Activated CD4-positive, alpha-beta T cell treated with anti-CD3 and anti-CD28 coated beads, Interleukin-2, amount 10 ng/mL, durations not matched to agents 7 days and 5 days (primary cell): Measurements from ENCODE around the gene CEMIP. TPM values are rescaled to one million over a fixed set of nuclear protein-coding genes. Genes with fewer than 3 reads are reported as not detected.

Experiments used
- CTCF ChIA-PET: fragments of 350-600 bp; sonication (Branson Sonifier 250); formaldehyde crosslinking; loops from one replicate; lab custom pipeline; 2021; ENCODE audit warnings: antibody characterized with exemption; lab: Charles Lee
- POLR2A ChIA-PET: fragments of 350-600 bp; sonication (Branson Sonifier 250); formaldehyde crosslinking; loops from one replicate; lab custom pipeline; 2021; ENCODE audit warnings: antibody characterized with exemption; lab: Charles Lee
- DNase-seq: peaks from one replicate; pipeline ENCODE4 v3.0.0-alpha.2; 2020
- H3K27ac Mint-ChIP-seq: one replicate; pipeline ENCODE4 v1.8.0; 2021; ENCODE audit warnings: mild to moderate bottlenecking, moderate library complexity, mixed read lengths
- H3K27me3 Mint-ChIP-seq: one replicate; pipeline ENCODE4 v1.8.0; 2021; ENCODE audit warnings: mixed read lengths
- H3K36me3 Mint-ChIP-seq: one replicate; pipeline ENCODE4 v1.8.0; 2021; ENCODE audit warnings: low read depth, mixed read lengths
- H3K4me1 Mint-ChIP-seq: one replicate; pipeline ENCODE4 v1.8.0; 2021; ENCODE audit warnings: mixed read lengths
- H3K4me3 Mint-ChIP-seq: one replicate; pipeline ENCODE4 v1.8.0; 2021; ENCODE audit warnings: mild to moderate bottlenecking, moderate library complexity, mixed read lengths
- H3K9me3 Mint-ChIP-seq: one replicate; pipeline ENCODE4 v1.8.0; 2021; ENCODE audit warnings: mixed read lengths
- total RNA-seq, 2 experiments: library from RNA; stranded (reverse); gene quantifications; one replicate each; pipeline ENCODE4 v1.2.3, GENCODE V29; 2021

The CEMIP gene
- total RNA-seq, 2 experiments from 2014 or later = not detected

- Mint-ChIP-seq H3K27ac (no peak overlapping the region), H3K4me1 (no peaks in the 10 kb centered on the region), H3K9me3 (no peaks in the 10 kb centered on the region), H3K27me3 (no peaks in the 10 kb centered on the region), H3K4me3 (no peak overlapping the region), H3K36me3 (peaks cover 3% of the 10 kb centered on the region)
- no peak for DNase-seq
- ChIA-PET POLR2A (no interaction called here), CTCF (interaction anchor here (0.6 to 1.3 kb wide), 2 partner anchors 10 to 47 kb away, joined by 3 read pairs; no protein-coding TSS in a partner anchor)
These were observed 34.8 kb upstream of the CEMIP start for GRCh38 chr15:80744415-80744814.

- Mint-ChIP-seq H3K9me3 (no peaks in the 10 kb centered on the region), H3K36me3 (peaks cover 3% of the 10 kb centered on the region), H3K27me3 (no peaks in the 10 kb centered on the region), H3K4me1 (no peaks in the 10 kb centered on the region), H3K4me3 (no peak overlapping the region), H3K27ac (no peak overlapping the region)
- POLR2A ChIA-PET = no interaction called here
- no peak for DNase-seq
- CTCF ChIA-PET = interaction anchor here (0.6 to 1.3 kb wide), 2 partner anchors 11 to 48 kb away, joined by 3 read pairs; no protein-coding TSS in a partner anchor
These were observed 34.3 kb upstream of the CEMIP start for GRCh38 chr15:80744826-80745225.

GRCh38 chr15:80745888-80746287 is 33.3 kb upstream of the CEMIP start:
- H3K36me3 Mint-ChIP-seq = peaks cover 3% of the 10 kb centered on the region
- H3K9me3 Mint-ChIP-seq = no peaks in the 10 kb centered on the region
- DNase-seq = no peak
- no peaks in the 10 kb centered on the region for H3K4me1 Mint-ChIP-seq
- CTCF ChIA-PET = no interaction called here
- H3K27me3 Mint-ChIP-seq = no peaks in the 10 kb centered on the region
- H3K27ac Mint-ChIP-seq = no peak overlapping the region
- POLR2A ChIA-PET = no interaction called here
- H3K4me3 Mint-ChIP-seq = no peak overlapping the region

GRCh38 chr15:80747317-80748053 is 31.7 kb upstream of the CEMIP start:
- POLR2A ChIA-PET = no interaction called here
- Mint-ChIP-seq H3K4me3 (no peak overlapping the region), H3K4me1 (no peaks in the 10 kb centered on the region), H3K27ac (no peak overlapping the region), H3K9me3 (no peaks in the 10 kb centered on the region), H3K36me3 (peaks cover 3% of the 10 kb centered on the region), H3K27me3 (no peaks in the 10 kb centered on the region)
- DNase-seq = no peak
- CTCF ChIA-PET = no interaction called here

- Mint-ChIP-seq H3K36me3 (peaks cover 3% of the 10 kb centered on the region), H3K27ac (no peak overlapping the region), H3K4me3 (no peak overlapping the region), H3K27me3 (no peaks in the 10 kb centered on the region), H3K9me3 (no peaks in the 10 kb centered on the region), H3K4me1 (no peaks in the 10 kb centered on the region)
- DNase-seq = no peak
- ChIA-PET POLR2A (no interaction called here), CTCF (no interaction called here)
These were observed 29.6 kb upstream of the CEMIP start for GRCh38 chr15:80749589-80749988.

GRCh38 chr15:80750575-80750974 is 28.6 kb upstream of the CEMIP start:
- ChIA-PET POLR2A (no interaction called here), CTCF (no interaction called here)
- H3K27ac Mint-ChIP-seq = no peak overlapping the region
- H3K4me3 Mint-ChIP-seq = no peak overlapping the region
- no peak for DNase-seq
- H3K27me3 Mint-ChIP-seq = no peaks in the 10 kb centered on the region
- no peaks in the 10 kb centered on the region for H3K9me3 Mint-ChIP-seq
- peaks cover 3% of the 10 kb centered on the region for H3K4me1 Mint-ChIP-seq
- peaks cover 3% of the 10 kb centered on the region for H3K36me3 Mint-ChIP-seq

GRCh38 chr15:80752204-80752603 is 27.0 kb upstream of the CEMIP start:
- ChIA-PET POLR2A (no interaction called here), CTCF (no interaction called here)
- Mint-ChIP-seq H3K4me1 (peaks cover 7% of the 10 kb centered on the region), H3K4me3 (no peak overlapping the region), H3K27ac (no peak overlapping the region), H3K36me3 (no peaks in the 10 kb centered on the region), H3K9me3 (no peaks in the 10 kb centered on the region), H3K27me3 (no peaks in the 10 kb centered on the region)
- no peak for DNase-seq

GRCh38 chr15:80753161-80753560 is 26.0 kb upstream of the CEMIP start:
- no peaks in the 10 kb centered on the region for H3K36me3 Mint-ChIP-seq
- no peak overlapping the region for H3K27ac Mint-ChIP-seq
- H3K4me1 Mint-ChIP-seq = peaks cover 7% of the 10 kb centered on the region
- peaks cover 1% of the 10 kb centered on the region for H3K27me3 Mint-ChIP-seq
- POLR2A ChIA-PET = no interaction called here
- no peaks in the 10 kb centered on the region for H3K9me3 Mint-ChIP-seq
- no peak for DNase-seq
- no peak overlapping the region for H3K4me3 Mint-ChIP-seq
- CTCF ChIA-PET = no interaction called here

- no peak overlapping the region for H3K27ac Mint-ChIP-seq
- CTCF ChIA-PET = no interaction called here
- H3K4me3 Mint-ChIP-seq = no peak overlapping the region
- no peak for DNase-seq
- no peaks in the 10 kb centered on the region for H3K36me3 Mint-ChIP-seq
- peaks cover 7% of the 10 kb centered on the region for H3K4me1 Mint-ChIP-seq
- no peaks in the 10 kb centered on the region for H3K9me3 Mint-ChIP-seq
- peaks cover 3% of the 10 kb centered on the region for H3K27me3 Mint-ChIP-seq
- POLR2A ChIA-PET = no interaction called here
These were observed 25.2 kb upstream of the CEMIP start for GRCh38 chr15:80754014-80754413.

GRCh38 chr15:80755885-80756284 is 23.3 kb upstream of the CEMIP start:
- no peak for DNase-seq
- ChIA-PET POLR2A (no interaction called here), CTCF (interaction anchor here (1.5 kb wide), 1 partner anchor 23 kb away, joined by 3 read pairs; no protein-coding TSS in a partner anchor)
- Mint-ChIP-seq H3K9me3 (no peaks in the 10 kb centered on the region), H3K4me3 (no peak overlapping the region), H3K36me3 (no peaks in the 10 kb centered on the region), H3K27ac (no peak overlapping the region), H3K4me1 (peaks cover 7% of the 10 kb centered on the region), H3K27me3 (peaks cover 3% of the 10 kb centered on the region)

- POLR2A ChIA-PET = no interaction called here
- no peaks in the 10 kb centered on the region for H3K9me3 Mint-ChIP-seq
- CTCF ChIA-PET = no interaction called here
- no peak overlapping the region for H3K4me3 Mint-ChIP-seq
- peaks cover 7% of the 10 kb centered on the region for H3K4me1 Mint-ChIP-seq
- DNase-seq = no peak
- no peak overlapping the region for H3K27ac Mint-ChIP-seq
- H3K27me3 Mint-ChIP-seq = peaks cover 3% of the 10 kb centered on the region
- H3K36me3 Mint-ChIP-seq = no peaks in the 10 kb centered on the region
These were observed 20.9 kb upstream of the CEMIP start for GRCh38 chr15:80758130-80758745.

GRCh38 chr15:80760960-80761359 is 18.2 kb upstream of the CEMIP start:
- H3K4me3 Mint-ChIP-seq = no peak overlapping the region
- no peaks in the 10 kb centered on the region for H3K36me3 Mint-ChIP-seq
- peaks cover under 1% of the 10 kb centered on the region for H3K4me1 Mint-ChIP-seq
- CTCF ChIA-PET = interaction anchor here (0.6 to 0.7 kb wide), 2 partner anchors 149 to 169 kb away, joined by 3 to 4 read pairs; no protein-coding TSS in a partner anchor
- no peak overlapping the region for H3K27ac Mint-ChIP-seq
- peaks cover 3% of the 10 kb centered on the region for H3K27me3 Mint-ChIP-seq
- DNase-seq = no peak
- H3K9me3 Mint-ChIP-seq = no peaks in the 10 kb centered on the region
- POLR2A ChIA-PET = no interaction called here

- H3K9me3 Mint-ChIP-seq = no peaks in the 10 kb centered on the region
- no peaks in the 10 kb centered on the region for H3K36me3 Mint-ChIP-seq
- H3K27me3 Mint-ChIP-seq = peaks cover 3% of the 10 kb centered on the region
- no peak overlapping the region for H3K4me3 Mint-ChIP-seq
- DNase-seq = no peak
- ChIA-PET CTCF (no interaction called here), POLR2A (no interaction called here)
- no peaks in the 10 kb centered on the region for H3K4me1 Mint-ChIP-seq
- no peak overlapping the region for H3K27ac Mint-ChIP-seq
These were observed 17.4 kb upstream of the CEMIP start for GRCh38 chr15:80761754-80762153.
